Body of pancreas (tissue), 4 donors: ENCODE results near the gene ZBTB20.

Experiments
- POLR2A ChIP-seq, 3 donors: fragments of 450-650 bp; IDR thresholded peaks; one replicate each; pipeline ENCODE4 v1.6.1; 2016; ENCODE audit warnings: antibody characterized with exemption in 3 of 3, mild to moderate bottlenecking in 2 of 3
- TF ChIP-seq, protein P1 (sequence below), 7 experiments: fragments of 450-650 bp in 4 of 7; fragments of 200-600 bp in 3 of 7; sonication (generic) in 3 of 7; IDR thresholded peaks; one replicate each; pipeline ENCODE4 v1.5.1; 2016 to 2019; ENCODE audit warnings: antibody characterized with exemption in 7 of 7

- TF ChIP-seq, protein P1, sequence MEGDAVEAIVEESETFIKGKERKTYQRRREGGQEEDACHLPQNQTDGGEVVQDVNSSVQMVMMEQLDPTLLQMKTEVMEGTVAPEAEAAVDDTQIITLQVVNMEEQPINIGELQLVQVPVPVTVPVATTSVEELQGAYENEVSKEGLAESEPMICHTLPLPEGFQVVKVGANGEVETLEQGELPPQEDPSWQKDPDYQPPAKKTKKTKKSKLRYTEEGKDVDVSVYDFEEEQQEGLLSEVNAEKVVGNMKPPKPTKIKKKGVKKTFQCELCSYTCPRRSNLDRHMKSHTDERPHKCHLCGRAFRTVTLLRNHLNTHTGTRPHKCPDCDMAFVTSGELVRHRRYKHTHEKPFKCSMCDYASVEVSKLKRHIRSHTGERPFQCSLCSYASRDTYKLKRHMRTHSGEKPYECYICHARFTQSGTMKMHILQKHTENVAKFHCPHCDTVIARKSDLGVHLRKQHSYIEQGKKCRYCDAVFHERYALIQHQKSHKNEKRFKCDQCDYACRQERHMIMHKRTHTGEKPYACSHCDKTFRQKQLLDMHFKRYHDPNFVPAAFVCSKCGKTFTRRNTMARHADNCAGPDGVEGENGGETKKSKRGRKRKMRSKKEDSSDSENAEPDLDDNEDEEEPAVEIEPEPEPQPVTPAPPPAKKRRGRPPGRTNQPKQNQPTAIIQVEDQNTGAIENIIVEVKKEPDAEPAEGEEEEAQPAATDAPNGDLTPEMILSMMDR (IDR thresholded peaks at IDR 0.05) = no peak
- no peak for TF ChIP-seq POLR2A (IDR thresholded peaks at IDR 0.05)
These were observed 163.8 kb downstream of the ZBTB20 start for GRCh38 chr3:114983248-114983647.
